HEK293 (cell line): ENCODE data around the gene ARID3A.

Experiments used
- CTCF ChIA-PET: fragments of 350-600 bp; formaldehyde crosslinking; extraction: SDS; loops from one replicate; lab custom pipeline; 2021; ENCODE audit warnings: antibody characterized with exemption; lab: Yijun Ruan, JAX
- POLR2A ChIA-PET: fragments of 300-600 bp; formaldehyde crosslinking; extraction: SDS; loops from one replicate; lab custom pipeline; 2020; ENCODE audit warnings: antibody characterized with exemption, inconsistent platforms; lab: Yijun Ruan, JAX
- H3K27ac ChIP-seq: fragments of 200-500 bp; sonication (Bioruptor generic); 2 replicates; pipeline ENCODE4 v1.5.1; 2014; ENCODE audit warnings: low read depth, low read length, control low read depth, inconsistent platforms; ENCODE audit errors: extremely low read depth
- H3K36me3 ChIP-seq, 2 experiments: fragments of 200-500 bp in 1 of 2; sonication (Bioruptor generic) in 1 of 2; 1 replicate in 1 of 2; 2 replicates in 1 of 2; pipeline ENCODE4 v1.5.1; 2014 to 2017; ENCODE audit warnings: inconsistent platforms in 2 of 2, low read length in 2 of 2; ENCODE audit not compliant: control insufficient read depth in 2 of 2, insufficient read depth in 1 of 2
- H3K4me1 ChIP-seq: fragments of 200-500 bp; sonication (Bioruptor generic); 2 replicates; pipeline ENCODE4 v1.5.1; 2014; ENCODE audit warnings: mild to moderate bottlenecking, low read length, inconsistent platforms; ENCODE audit not compliant: control insufficient read depth, insufficient read depth
- H3K4me3 ChIP-seq: 2 replicates; pipeline ENCODE4 v1.5.1; 2011; ENCODE audit warnings: low read depth, mild to moderate bottlenecking, control low read depth, low read length, moderate library complexity
- H3K9me3 ChIP-seq: fragments of 200-500 bp; sonication (Bioruptor generic); 2 replicates; pipeline ENCODE4 v1.5.1; 2014; ENCODE audit warnings: low read depth, low read length, inconsistent platforms; ENCODE audit not compliant: control insufficient read depth, insufficient read depth
- EGR2 ChIP-seq: fragments of 450-650 bp; formaldehyde crosslinking; IDR thresholded peaks from 2 replicates; pipeline ENCODE4 v1.5.1; 2016; ENCODE audit warnings: low read depth, missing biosample characterization, missing genetic modification characterization
- GFI1B ChIP-seq: fragments of 450-650 bp; formaldehyde crosslinking; IDR thresholded peaks from 2 replicates; pipeline ENCODE4 v1.5.1; 2016; ENCODE audit warnings: missing biosample characterization, missing genetic modification characterization
- GLIS1 ChIP-seq: fragments of 450-650 bp; formaldehyde crosslinking; IDR thresholded peaks from 2 replicates; pipeline ENCODE4 v1.5.1; 2016; ENCODE audit warnings: missing biosample characterization, missing genetic modification characterization
- GLIS2 ChIP-seq: fragments of 450-650 bp; formaldehyde crosslinking; IDR thresholded peaks from 2 replicates; pipeline ENCODE4 v1.5.1; 2016; ENCODE audit warnings: missing biosample characterization, missing genetic modification characterization
- ZIC2 ChIP-seq: fragments of 450-650 bp; formaldehyde crosslinking; IDR thresholded peaks from 2 replicates; pipeline ENCODE4 v1.5.1; 2016; ENCODE audit warnings: missing biosample characterization, missing genetic modification characterization
- ZNF157 ChIP-seq: fragments of 450-650 bp; formaldehyde crosslinking; IDR thresholded peaks from 2 replicates; pipeline ENCODE4 v1.5.1; 2016; ENCODE audit warnings: missing biosample characterization, missing genetic modification characterization
- ZNF292 ChIP-seq: fragments of 450-650 bp; formaldehyde crosslinking; IDR thresholded peaks from 2 replicates; pipeline ENCODE4 v1.5.1; 2016; ENCODE audit warnings: low read depth, missing biosample characterization, missing genetic modification characterization, borderline replicate concordance
- ZNF544 ChIP-seq: fragments of 450-650 bp; formaldehyde crosslinking; IDR thresholded peaks from 2 replicates; pipeline ENCODE4 v1.5.0; 2017; ENCODE audit warnings: missing biosample characterization, missing genetic modification characterization
- TF ChIP-seq, protein P1 (sequence below): fragments of 450-650 bp; formaldehyde crosslinking; IDR thresholded peaks from 2 replicates; pipeline ENCODE4 v1.5.1; 2016; ENCODE audit warnings: missing biosample characterization, missing genetic modification characterization, borderline replicate concordance
- TF ChIP-seq, protein P2 (sequence below): fragments of 450-650 bp; formaldehyde crosslinking; IDR thresholded peaks from 2 replicates; pipeline ENCODE4 v1.5.1; 2017; ENCODE audit warnings: missing biosample characterization, missing genetic modification characterization

ARID3A gene

DNA sequence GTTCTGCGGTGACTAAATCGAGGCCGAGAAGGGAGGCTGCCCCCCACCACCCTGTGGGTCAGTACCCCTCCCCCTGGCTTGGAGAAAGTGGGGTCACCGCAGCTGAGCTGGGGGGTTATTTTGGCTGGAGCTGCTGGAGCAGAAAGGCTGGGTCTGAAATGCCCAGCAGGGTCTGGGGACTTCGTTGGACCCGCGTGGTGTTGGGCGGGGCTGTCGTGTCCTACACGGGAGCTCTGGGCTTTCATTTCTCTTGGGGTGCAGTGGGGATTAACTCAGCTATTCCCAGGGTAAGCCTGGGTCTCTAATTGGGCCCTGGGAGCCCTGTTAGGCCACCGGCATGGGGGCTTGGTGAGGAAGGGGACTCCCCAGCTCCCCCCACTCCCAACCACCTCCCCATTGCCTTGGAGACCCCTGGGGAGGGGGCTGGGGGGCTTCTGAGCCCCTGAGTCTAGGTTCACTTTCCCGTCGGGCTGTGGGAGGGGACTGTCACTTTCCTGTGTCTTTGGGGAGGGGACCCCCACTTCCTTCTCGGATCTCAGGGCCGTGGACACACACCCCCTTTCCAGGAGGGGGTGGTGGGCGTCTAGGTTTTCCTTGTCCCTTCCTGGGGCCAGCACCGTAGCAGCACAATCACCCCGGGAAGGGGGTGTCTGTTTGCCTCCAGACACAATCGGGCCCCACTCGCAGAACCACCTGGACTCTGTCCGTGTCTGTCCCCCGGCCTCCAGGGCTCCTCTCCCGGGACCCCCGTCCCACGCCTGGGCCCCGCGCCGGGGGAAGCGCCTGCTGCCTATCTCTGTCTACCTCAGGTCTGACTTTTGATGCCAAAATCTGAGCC lies 48.1 kb downstream of the ARID3A start:
- Histone ChIP-seq H3K27ac (no peak overlapping the region), H3K36me3 (peaks cover 4 to 26% of the 10 kb centered on the region in 2 experiments), H3K4me3 (no peak overlapping the region), H3K4me1 (no peaks in the 10 kb centered on the region), H3K9me3 (no peaks in the 10 kb centered on the region)
- TF ChIP-seq ZNF157 (tag by site-specific recombination) (peak; percentile 98), GFI1B (tag by site-specific recombination) (no peak)
- POLR2A ChIA-PET: no interaction called here
- CTCF ChIA-PET: no interaction called here

GRCh38 chr19:974564-975257 lies 48.9 kb downstream of the ARID3A start:
- CTCF ChIA-PET: no interaction called here

GRCh38 chr19:976476-976875 lies 50.6 kb downstream of the ARID3A start:
- TF ChIP-seq GLIS2 (tag by site-specific recombination) (peak; percentile 25; the same call in 1 of the 2 replicates), GLIS1 (tag by site-specific recombination) (0 out of 2 replicates have a peak, but pooled peaks have one; percentile 26), ZNF544 (tag by site-specific recombination) (no peak), ZNF292 (tag by site-specific recombination) (no peak), ZIC2 (tag by site-specific recombination) (peak; percentile 77)
- Histone ChIP-seq H3K9me3 (no peaks in the 10 kb centered on the region), H3K27ac (no peak overlapping the region), H3K4me1 (no peaks in the 10 kb centered on the region), H3K4me3 (no peak overlapping the region), H3K36me3 (peaks cover 0 to 7% of the 10 kb centered on the region in 2 experiments; a peak in 2 of 3 replicates)
- ChIA-PET POLR2A (no interaction called here), CTCF (interaction anchor here (0.6 to 1.1 kb wide), 2 partner anchors 11 to 120 kb away, joined by 3 to 7 read pairs; no protein-coding TSS in a partner anchor)

More at GRCh38 chr19:974564-975257, 48.9 kb downstream of the ARID3A start:
- no peaks in the 10 kb centered on the region for H3K9me3 ChIP-seq
- H3K4me1 ChIP-seq: no peaks in the 10 kb centered on the region
- TF ChIP-seq EGR2 (tag by site-specific recombination): peak; percentile 40; the same call in 1 of the 2 replicates
- TF ChIP-seq, protein P1, sequence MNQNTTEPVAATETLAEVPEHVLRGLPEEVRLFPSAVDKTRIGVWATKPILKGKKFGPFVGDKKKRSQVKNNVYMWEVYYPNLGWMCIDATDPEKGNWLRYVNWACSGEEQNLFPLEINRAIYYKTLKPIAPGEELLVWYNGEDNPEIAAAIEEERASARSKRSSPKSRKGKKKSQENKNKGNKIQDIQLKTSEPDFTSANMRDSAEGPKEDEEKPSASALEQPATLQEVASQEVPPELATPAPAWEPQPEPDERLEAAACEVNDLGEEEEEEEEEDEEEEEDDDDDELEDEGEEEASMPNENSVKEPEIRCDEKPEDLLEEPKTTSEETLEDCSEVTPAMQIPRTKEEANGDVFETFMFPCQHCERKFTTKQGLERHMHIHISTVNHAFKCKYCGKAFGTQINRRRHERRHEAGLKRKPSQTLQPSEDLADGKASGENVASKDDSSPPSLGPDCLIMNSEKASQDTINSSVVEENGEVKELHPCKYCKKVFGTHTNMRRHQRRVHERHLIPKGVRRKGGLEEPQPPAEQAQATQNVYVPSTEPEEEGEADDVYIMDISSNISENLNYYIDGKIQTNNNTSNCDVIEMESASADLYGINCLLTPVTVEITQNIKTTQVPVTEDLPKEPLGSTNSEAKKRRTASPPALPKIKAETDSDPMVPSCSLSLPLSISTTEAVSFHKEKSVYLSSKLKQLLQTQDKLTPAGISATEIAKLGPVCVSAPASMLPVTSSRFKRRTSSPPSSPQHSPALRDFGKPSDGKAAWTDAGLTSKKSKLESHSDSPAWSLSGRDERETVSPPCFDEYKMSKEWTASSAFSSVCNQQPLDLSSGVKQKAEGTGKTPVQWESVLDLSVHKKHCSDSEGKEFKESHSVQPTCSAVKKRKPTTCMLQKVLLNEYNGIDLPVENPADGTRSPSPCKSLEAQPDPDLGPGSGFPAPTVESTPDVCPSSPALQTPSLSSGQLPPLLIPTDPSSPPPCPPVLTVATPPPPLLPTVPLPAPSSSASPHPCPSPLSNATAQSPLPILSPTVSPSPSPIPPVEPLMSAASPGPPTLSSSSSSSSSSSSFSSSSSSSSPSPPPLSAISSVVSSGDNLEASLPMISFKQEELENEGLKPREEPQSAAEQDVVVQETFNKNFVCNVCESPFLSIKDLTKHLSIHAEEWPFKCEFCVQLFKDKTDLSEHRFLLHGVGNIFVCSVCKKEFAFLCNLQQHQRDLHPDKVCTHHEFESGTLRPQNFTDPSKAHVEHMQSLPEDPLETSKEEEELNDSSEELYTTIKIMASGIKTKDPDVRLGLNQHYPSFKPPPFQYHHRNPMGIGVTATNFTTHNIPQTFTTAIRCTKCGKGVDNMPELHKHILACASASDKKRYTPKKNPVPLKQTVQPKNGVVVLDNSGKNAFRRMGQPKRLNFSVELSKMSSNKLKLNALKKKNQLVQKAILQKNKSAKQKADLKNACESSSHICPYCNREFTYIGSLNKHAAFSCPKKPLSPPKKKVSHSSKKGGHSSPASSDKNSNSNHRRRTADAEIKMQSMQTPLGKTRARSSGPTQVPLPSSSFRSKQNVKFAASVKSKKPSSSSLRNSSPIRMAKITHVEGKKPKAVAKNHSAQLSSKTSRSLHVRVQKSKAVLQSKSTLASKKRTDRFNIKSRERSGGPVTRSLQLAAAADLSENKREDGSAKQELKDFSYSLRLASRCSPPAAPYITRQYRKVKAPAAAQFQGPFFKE (tag by site-specific recombination): no peak
- TF ChIP-seq, protein P2, sequence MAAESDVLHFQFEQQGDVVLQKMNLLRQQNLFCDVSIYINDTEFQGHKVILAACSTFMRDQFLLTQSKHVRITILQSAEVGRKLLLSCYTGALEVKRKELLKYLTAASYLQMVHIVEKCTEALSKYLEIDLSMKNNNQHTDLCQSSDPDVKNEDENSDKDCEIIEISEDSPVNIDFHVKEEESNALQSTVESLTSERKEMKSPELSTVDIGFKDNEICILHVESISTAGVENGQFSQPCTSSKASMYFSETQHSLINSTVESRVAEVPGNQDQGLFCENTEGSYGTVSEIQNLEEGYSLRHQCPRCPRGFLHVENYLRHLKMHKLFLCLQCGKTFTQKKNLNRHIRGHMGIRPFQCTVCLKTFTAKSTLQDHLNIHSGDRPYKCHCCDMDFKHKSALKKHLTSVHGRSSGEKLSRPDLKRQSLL (tag by site-specific recombination): no peak
- POLR2A ChIA-PET: no interaction called here
- no peak overlapping the region for H3K4me3 ChIP-seq
- H3K36me3 ChIP-seq: peaks cover 0 to 22% of the 10 kb centered on the region in 2 experiments; a peak in 2 of 3 replicates
- no peak overlapping the region for H3K27ac ChIP-seq
